Progenitor cell of endocrine pancreas (in vitro differentiated cells): ENCODE measurements around the gene GPR142. TPM values are rescaled to one million over a fixed set of nuclear protein-coding genes. Genes with fewer than 3 reads are reported as not detected.
A peak's percentile ranks its signal among the peaks of the same experiment; 100 is the strongest.

ENCODE experiments used
- DNase-seq: peaks from one replicate; pipeline ENCODE4 v3.0.0; 2021; ENCODE audit warnings: low spot score; ENCODE audit not compliant: unreplicated experiment
- H3K27ac Mint-ChIP-seq: 2 replicates; pipeline ENCODE4 v1.8.0; 2021; ENCODE audit warnings: mild to moderate bottlenecking, moderate library complexity, mixed read lengths
- H3K27me3 Mint-ChIP-seq: 2 replicates; pipeline ENCODE4 v1.8.0; 2021; ENCODE audit warnings: mixed read lengths
- H3K36me3 Mint-ChIP-seq: 2 replicates; pipeline ENCODE4 v1.8.0; 2022; ENCODE audit warnings: mixed read lengths; ENCODE audit not compliant: insufficient read depth
- H3K4me1 Mint-ChIP-seq: 2 replicates; pipeline ENCODE4 v1.8.0; 2021; ENCODE audit warnings: low read depth, mixed read lengths
- H3K4me3 Mint-ChIP-seq: 2 replicates; pipeline ENCODE4 v1.8.0; 2021; ENCODE audit warnings: low read depth, mild to moderate bottlenecking, moderate library complexity, mixed read lengths
- H3K9me3 Mint-ChIP-seq: 2 replicates; pipeline ENCODE4 v1.8.0; 2021; ENCODE audit warnings: low read depth, mixed read lengths
- total RNA-seq: library from RNA; stranded (reverse); gene quantifications from 2 replicates; pipeline ENCODE4 v1.2.1, GENCODE V29; 2021
- TF ChIP-seq, protein P1 (sequence below): fragments of 200-600 bp; sonication (generic); IDR thresholded peaks from one replicate; pipeline ENCODE4 v1.5.0; 2021; ENCODE audit warnings: antibody characterized with exemption, mild to moderate bottlenecking; ENCODE audit not compliant: unreplicated experiment

GPR142 gene
- total RNA-seq, 1 donor from 2014 or later: 6.6 TPM

DNA sequence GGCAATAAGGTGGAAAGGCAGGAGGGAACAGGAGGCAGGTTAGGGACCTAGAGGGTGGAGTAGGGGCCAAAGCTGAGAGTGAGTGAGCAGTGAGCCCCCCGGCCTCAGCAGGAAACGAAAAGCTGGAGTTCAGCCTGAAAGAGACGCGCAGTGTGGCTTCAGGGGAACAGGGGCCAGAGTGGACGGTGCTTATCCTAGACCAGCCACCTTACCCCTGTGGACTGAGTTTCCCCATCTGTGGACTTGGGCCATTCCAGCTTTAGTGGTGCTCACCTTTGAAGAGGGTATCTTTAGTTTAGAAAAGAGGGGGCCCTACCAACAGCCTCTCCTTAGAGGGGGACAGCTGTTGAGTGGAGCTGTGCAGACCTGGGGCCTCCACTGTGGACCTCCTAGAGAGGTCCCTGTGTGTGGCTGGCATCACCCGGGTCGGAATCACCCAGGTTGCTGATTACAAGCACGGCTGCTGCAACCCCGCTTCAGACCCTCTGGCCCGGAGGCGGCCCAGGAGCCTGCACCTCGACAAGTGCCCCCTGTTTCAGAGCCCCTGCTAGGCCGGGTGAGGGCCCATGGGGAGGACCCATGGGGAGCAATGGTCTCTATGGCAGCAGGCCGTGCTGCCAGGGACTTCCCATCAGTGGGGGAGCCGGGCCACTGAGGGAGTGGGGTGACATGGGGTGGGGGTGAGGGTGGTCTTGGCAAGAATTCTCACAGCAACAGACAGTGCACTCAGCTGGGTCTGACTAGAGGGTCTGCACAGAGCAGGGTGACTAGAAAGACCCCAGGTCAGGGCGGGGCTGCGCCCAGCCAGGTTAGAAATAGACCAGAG, 2.6 kb downstream of the GPR142 start:
- Mint-ChIP-seq H3K4me3 (peak overlapping the region; percentile 59), H3K9me3 (no peaks in the 10 kb centered on the region), H3K27ac (peak overlapping the region; percentile 62), H3K36me3 (no peaks in the 10 kb centered on the region), H3K4me1 (peaks cover 29% of the 10 kb centered on the region), H3K27me3 (no peaks in the 10 kb centered on the region)
- no peak for DNase-seq
- TF ChIP-seq, protein P1, sequence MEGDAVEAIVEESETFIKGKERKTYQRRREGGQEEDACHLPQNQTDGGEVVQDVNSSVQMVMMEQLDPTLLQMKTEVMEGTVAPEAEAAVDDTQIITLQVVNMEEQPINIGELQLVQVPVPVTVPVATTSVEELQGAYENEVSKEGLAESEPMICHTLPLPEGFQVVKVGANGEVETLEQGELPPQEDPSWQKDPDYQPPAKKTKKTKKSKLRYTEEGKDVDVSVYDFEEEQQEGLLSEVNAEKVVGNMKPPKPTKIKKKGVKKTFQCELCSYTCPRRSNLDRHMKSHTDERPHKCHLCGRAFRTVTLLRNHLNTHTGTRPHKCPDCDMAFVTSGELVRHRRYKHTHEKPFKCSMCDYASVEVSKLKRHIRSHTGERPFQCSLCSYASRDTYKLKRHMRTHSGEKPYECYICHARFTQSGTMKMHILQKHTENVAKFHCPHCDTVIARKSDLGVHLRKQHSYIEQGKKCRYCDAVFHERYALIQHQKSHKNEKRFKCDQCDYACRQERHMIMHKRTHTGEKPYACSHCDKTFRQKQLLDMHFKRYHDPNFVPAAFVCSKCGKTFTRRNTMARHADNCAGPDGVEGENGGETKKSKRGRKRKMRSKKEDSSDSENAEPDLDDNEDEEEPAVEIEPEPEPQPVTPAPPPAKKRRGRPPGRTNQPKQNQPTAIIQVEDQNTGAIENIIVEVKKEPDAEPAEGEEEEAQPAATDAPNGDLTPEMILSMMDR: no peak

DNA sequence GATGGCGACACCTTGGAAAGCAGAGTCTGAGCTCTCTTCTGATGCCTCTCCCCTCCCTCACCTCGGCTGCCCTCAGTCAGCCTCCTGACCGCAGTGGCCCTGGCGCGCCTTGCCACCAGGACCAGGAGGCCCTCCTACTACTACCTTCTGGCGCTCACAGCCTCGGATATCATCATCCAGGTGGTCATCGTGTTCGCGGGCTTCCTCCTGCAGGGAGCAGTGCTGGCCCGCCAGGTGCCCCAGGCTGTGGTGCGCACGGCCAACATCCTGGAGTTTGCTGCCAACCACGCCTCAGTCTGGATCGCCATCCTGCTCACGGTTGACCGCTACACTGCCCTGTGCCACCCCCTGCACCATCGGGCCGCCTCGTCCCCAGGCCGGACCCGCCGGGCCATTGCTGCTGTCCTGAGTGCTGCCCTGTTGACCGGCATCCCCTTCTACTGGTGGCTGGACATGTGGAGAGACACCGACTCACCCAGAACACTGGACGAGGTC, 4.4 kb downstream of the GPR142 start:
- Mint-ChIP-seq H3K4me1 (peaks cover 32% of the 10 kb centered on the region), H3K36me3 (no peaks in the 10 kb centered on the region), H3K27me3 (no peaks in the 10 kb centered on the region), H3K27ac (no peak overlapping the region), H3K9me3 (no peaks in the 10 kb centered on the region), H3K4me3 (no peak overlapping the region)
- DNase-seq: no peak
- TF ChIP-seq, protein P1: no peak

DNA sequence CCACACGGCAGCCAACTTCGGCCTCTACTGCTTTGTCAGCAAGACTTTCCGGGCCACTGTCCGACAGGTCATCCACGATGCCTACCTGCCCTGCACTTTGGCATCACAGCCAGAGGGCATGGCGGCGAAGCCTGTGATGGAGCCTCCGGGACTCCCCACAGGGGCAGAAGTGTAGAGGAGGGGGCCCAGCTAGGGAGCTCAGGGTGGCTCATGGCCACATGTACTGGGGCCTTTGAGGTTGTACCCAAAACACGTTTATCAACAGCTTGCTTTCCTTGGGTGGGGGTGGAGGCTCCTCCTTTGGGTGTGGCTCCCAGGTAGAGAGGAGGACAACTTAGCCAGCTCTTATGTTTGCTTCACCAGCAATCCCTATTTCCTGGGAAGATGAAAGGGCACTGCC, 5.1 kb downstream of the GPR142 start:
- DNase-seq: no peak
- Mint-ChIP-seq H3K9me3 (no peaks in the 10 kb centered on the region), H3K4me1 (peaks cover 32% of the 10 kb centered on the region), H3K4me3 (no peak overlapping the region), H3K36me3 (no peaks in the 10 kb centered on the region), H3K27me3 (no peaks in the 10 kb centered on the region), H3K27ac (peak overlapping the region; percentile 97)
- TF ChIP-seq, protein P1: no peak

DNA sequence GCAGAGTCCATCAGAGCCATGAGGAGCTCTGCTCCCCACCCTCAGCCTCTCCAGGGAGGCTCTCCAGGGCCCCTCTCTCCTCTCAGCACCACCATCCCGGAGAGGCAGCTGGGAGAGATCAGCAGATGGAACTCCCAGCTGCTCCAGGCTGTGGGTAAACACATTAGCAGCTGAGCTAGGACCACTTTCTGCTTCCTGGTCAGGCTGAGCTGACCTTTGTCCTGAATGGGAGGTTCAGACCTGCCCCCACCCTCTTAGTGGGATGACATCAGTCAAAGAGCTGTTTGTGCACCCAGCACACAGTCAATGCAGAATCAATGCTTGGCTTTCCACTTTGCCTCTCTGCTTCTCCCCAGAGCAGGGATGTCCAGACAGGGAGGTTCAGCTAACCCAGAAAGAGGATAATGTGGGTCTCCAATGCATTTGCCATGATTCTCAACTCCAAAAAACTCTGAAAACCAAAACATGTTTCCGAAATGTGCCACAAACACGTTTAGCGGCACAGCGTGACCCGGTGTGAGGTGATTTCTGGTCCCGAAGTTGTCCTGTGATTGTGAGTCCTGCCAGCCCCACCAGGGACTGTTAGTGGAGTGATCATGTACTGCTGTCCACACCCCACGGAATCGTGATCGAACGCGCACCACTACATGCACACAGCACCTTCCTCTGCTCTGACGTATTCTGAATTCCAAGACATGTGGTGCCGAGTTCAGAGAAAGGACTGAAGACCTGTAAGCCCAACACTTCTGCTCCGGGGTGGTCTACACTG, 6.7 kb downstream of the GPR142 start:
- peak; percentile 47 for DNase-seq
- Mint-ChIP-seq H3K27me3 (no peaks in the 10 kb centered on the region), H3K4me3 (peak overlapping the region; percentile 19), H3K36me3 (no peaks in the 10 kb centered on the region), H3K27ac (peak overlapping the region; percentile 97), H3K9me3 (no peaks in the 10 kb centered on the region), H3K4me1 (peaks cover 27% of the 10 kb centered on the region)
- TF ChIP-seq, protein P1: no peak

DNA sequence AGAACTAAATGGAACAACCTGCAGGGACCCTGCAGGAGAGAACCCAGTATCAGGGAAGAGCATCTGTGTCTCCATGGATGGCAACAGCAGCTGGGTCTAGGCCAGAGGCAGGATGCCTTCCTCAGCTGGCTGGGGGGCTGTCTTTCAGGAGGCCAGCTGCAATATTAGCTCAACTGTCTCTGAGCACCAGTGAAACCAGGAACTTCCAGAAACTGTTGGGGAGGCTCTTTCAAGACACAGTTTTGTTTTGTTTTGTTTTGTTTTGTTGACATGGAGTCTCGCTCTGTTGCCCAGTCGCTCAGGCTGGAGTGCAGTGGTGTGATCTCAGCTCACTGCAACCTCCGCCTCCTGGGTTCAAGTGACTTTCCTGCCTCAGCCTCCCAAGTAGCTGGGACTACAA, 7.6 kb downstream of the GPR142 start:
- H3K27ac Mint-ChIP-seq: peak overlapping the region; percentile 97
- H3K4me1 Mint-ChIP-seq: peaks cover 22% of the 10 kb centered on the region
- TF ChIP-seq, protein P1: no peak

More for the DNA sequence above, 7.6 kb downstream of the GPR142 start:
- Mint-ChIP-seq H3K36me3 (no peaks in the 10 kb centered on the region), H3K9me3 (no peaks in the 10 kb centered on the region), H3K4me3 (no peak overlapping the region), H3K27me3 (no peaks in the 10 kb centered on the region)
- no peak for DNase-seq
